ENCODE measurements around the gene TMTC1. TPM values are rescaled to one million over a fixed set of nuclear protein-coding genes. Genes with fewer than 3 reads are reported as not detected.
"Not testable (repeated sequence)": the region's sequence is repeated elsewhere in the genome, so short reads cannot be mapped to it uniquely, and the experiment has no call there.

The TMTC1 gene
- total RNA-seq (24.8 TPM), polyA plus RNA-seq (30.3 TPM)

DNA sequence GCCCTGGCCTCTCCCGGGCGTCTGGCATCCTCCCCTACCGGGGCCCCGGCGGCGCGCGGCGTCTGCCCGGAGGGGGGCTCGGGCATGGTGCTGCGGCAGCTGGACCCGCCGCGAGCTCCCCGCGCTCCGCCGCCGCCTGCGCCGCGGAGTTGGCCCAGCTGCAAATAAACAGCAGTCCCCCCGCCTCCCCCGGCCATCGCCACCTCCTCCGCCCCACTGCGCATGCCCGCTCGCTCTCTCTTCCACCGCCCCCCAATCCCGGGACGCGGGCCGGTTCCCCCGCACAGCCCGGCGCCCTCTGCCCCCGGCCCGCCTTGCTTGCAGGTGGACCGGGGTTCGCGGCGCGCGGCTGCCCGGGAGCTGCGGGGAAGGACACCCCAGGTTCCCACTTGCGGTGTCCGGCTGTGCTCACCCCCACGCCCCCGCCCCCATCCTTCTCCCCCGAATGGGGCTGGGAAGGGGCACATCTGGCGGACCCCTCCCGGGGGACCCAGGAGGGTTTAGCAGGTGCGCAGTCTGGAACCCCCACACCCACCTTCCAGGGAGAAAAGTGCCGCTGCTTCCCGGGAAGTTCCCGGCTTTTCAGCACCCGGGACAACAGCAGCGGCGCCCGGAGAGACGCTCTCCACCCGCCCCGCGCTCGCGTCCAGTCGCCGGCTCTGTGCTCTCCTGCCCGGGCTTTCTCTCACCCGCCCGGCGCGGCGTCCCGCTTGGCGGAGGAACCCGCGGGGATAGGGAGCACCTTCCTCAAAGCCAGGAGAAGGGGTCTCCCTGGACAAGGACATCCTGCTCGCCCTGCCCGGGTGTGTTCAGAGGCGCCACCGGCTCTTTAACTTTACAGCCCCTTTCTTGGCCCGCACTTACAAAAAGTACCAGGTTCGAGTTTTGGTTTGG, at the start of gene TMTC1:
TSS of gene TMTC1 (minus strand) at position 170 of the 894 bp plus-strand sequence. CDS start 191 bp downstream, outside the sequence.
- WGBS = 2% methylated on average over 87 of the region's 87 CpGs
- DNase-seq (ENCODE audit: extremely low spot score) = no peak
- no peaks in the 10 kb centered on the region for H3K36me3 ChIP-seq (ENCODE audit: insufficient read depth)
- H3K4me1 ChIP-seq (ENCODE audit: insufficient read depth) = peaks cover 3% of the 10 kb centered on the region
- H3K27ac ChIP-seq (ENCODE audit: low read depth) = peak within 1 kb of the TSS; percentile 68
- peak within 1 kb of the TSS; percentile 92 for H3K4me3 ChIP-seq (ENCODE audit: low read depth, low read length)

DNA sequence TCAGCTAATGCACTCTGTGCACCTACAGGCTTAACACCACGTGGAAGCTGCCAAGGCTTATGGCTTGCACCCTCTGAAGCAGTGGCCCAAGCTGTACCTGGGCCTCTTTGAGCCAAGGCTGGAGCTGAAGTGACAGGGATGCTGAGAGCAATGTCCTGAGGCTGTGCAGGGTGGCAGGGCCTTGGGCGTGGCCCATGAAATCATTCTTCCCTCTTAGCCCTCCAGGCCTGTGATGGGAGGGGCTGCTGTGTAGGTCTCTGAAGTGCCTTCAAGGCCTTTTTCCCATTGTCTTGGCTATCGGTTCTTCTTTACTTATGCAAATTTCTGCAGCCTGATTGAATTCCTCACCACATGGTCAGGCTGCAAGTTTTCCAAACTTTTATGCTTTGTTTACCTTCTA, 47.4 kb upstream of the TMTC1 start:
- Histone ChIP-seq H3K4me3 (ENCODE audit: low read depth, low read length) (no peak overlapping the region), H3K36me3 (ENCODE audit: insufficient read depth) (no peaks in the 10 kb centered on the region), H3K4me1 (ENCODE audit: insufficient read depth) (no peaks in the 10 kb centered on the region), H3K27ac (ENCODE audit: low read depth) (no peak overlapping the region)
- WGBS = 82% methylated on average over 3 of the region's 3 CpGs
- no peak for DNase-seq (ENCODE audit: extremely low spot score)

DNA sequence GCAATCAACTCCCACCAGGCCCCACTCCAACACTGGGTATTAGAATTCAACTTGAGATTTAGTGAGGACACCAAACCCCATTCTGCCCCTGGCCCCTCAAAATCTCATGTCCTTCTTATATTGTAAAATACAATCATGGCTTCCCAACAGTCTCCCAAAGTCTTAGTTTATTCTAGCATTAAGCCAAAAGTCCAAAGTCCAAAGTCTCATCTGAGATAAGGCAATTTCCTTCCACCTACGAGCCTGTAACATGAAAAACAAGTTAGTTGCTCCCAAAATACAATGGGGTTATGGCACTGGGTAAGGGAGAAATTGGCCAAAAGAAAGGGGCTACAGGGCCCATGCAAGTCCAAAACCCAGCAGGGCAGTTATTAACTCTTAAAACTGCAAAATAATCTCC, 46.6 kb upstream of the TMTC1 start:
- DNase-seq (ENCODE audit: extremely low spot score) = no peak
- Histone ChIP-seq H3K27ac (ENCODE audit: low read depth) (no peak overlapping the region), H3K4me3 (ENCODE audit: low read depth, low read length) (no peak overlapping the region), H3K4me1 (ENCODE audit: insufficient read depth) (no peaks in the 10 kb centered on the region), H3K36me3 (ENCODE audit: insufficient read depth) (no peaks in the 10 kb centered on the region)
- WGBS = 73% methylated on average over 1 of the region's 1 CpG

DNA sequence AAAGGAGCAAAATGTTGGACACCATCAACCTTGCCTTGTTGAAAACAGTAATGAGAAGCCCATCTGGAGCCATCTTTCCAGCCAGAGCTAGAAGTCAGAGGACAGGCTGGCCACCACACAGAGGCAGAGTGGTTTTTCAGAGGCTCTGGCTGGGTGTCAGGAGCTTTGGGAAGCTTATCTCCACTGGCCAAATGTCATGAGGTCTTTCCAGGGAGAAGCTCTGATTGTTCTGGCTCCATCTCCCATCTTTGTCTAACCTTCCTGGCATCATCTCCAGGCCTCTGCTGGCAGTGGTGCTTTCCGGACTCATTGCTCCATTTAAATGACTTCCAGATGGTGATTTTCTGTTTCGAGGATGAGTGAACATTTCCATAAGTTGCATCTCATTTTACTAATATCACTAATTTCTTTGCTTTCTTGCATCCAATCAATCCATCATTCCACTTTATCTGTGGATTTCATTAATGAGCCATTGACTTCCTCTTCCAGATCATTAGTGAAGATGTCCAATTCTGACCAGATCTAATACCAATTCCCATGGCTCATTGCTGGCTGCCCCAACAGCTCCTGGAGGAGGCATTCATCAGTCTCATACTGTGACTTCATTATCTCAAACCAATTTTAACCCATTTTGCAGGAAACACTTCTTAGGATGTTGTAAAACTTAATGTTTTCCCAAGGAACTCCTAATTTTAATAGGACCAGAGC, 35.3 kb upstream of the TMTC1 start:
- 63% methylated on average over 2 of the region's 2 CpGs for WGBS
- Histone ChIP-seq H3K27ac (ENCODE audit: low read depth) (no peak overlapping the region), H3K4me1 (ENCODE audit: insufficient read depth) (no peaks in the 10 kb centered on the region), H3K36me3 (ENCODE audit: insufficient read depth) (no peaks in the 10 kb centered on the region), H3K4me3 (ENCODE audit: low read depth, low read length) (no peak overlapping the region)
- DNase-seq (ENCODE audit: extremely low spot score) = no peak

DNA sequence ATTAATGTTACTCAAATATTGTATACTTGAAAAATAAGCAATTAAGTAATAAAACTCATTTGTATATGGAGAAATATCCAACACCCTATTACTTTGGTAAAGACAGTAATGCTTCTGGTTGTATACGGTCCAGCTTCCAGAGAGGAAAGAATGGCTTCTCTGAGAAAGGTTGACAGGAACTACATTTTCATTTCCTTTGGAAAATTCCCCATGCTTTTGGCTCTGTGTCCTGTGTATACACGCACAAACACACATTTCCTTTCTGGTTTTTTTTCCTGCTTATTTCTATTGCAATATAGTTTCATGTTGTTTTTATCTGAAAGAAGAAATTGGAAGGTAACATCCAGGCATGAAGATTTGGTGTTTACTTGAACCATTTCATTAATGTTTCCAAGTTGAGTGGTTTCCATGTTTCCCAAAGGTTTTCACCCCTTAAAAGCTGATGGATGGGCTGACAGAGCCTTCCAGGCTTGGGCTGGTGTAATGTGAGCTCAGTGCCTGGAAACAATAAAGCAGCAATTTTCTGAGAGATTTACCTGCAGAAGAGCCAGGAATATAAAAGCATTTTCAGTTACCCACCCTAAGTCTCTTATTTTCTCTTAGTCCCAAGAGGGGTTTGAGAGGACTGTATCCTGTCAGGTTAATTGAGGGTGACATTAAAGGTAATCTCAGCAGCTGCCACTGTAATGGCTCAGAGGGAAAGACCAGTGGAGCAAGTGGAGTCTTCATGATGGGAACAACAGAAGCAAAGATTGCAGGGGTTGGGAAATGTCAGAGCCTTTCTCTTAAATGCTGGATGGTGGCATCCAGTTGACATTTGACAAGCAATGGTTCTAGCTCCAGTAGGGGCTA, 33.4 kb upstream of the TMTC1 start:
- no peaks in the 10 kb centered on the region for H3K36me3 ChIP-seq (ENCODE audit: insufficient read depth)
- no peak for DNase-seq (ENCODE audit: extremely low spot score)
- WGBS = 66% methylated on average over 2 of the region's 2 CpGs
- no peaks in the 10 kb centered on the region for H3K4me1 ChIP-seq (ENCODE audit: insufficient read depth)
- no peak overlapping the region for H3K27ac ChIP-seq (ENCODE audit: low read depth)
- no peak overlapping the region for H3K4me3 ChIP-seq (ENCODE audit: low read depth, low read length)

DNA sequence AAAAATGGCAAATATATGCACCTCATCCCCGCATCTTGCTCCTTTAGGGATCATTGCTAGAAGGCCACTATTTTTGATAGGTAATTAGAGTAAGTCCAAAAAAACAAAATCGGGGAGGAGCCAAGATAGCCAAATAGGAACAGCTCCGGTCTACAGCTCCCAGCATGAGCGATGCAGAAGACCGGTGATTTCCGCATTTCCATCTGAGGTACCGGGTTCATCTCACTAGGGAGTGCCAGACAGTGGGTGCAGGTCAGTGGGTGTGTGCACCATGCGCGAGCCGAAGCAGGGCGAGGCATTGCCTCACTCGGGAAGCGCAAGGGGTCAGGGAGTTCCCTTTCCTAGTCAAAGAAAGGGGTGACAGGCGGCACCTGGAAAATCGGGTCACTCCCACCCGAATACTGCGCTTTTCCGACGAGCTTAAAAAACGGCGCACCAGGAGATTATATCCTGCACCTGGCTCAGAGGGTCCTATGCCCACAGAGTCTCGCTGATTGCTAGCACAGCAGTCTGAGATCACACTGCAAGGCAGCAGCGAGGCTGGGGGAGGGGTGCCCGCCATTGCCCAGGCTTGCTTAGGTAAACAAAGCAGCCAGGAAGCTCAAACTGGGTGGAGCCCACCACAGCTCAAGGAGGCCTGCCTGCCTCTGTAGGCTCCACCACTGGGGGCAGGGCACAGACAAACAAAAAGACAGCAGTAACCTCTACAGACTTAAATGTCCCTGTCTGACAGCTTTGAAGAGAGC, 26.0 kb upstream of the TMTC1 start:
- 93% methylated on average over 19 of the region's 24 CpGs for WGBS
- DNase-seq (ENCODE audit: extremely low spot score); H3K4me3 ChIP-seq (ENCODE audit: low read depth, low read length); H3K27ac ChIP-seq (ENCODE audit: low read depth); H3K4me1 ChIP-seq (ENCODE audit: insufficient read depth); H3K36me3 ChIP-seq (ENCODE audit: insufficient read depth): not testable (repeated sequence)

DNA sequence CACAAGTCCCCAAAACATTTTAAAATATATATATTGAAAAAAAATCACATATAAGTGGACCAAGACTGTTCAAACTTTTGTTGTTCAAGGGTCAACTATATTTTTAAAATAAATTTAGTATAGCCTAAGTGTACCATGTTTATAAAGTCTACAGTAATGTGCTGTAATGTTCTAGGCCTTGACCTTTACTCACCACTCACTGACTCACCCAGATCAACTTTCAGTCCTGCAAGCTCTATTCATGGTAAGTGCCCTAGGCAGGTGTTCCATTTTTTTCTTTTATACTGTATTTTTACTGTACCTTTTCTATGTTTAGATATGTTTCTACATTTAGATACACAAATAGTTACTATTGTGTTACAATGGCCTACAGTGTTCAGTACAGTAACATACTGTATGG, 23.4 kb upstream of the TMTC1 start:
- no peaks in the 10 kb centered on the region for H3K36me3 ChIP-seq (ENCODE audit: insufficient read depth)
- H3K27ac ChIP-seq (ENCODE audit: low read depth) = no peak overlapping the region
- H3K4me1 ChIP-seq (ENCODE audit: insufficient read depth) = no peaks in the 10 kb centered on the region
- H3K4me3 ChIP-seq (ENCODE audit: low read depth, low read length) = no peak overlapping the region
- DNase-seq (ENCODE audit: extremely low spot score) = no peak

DNA sequence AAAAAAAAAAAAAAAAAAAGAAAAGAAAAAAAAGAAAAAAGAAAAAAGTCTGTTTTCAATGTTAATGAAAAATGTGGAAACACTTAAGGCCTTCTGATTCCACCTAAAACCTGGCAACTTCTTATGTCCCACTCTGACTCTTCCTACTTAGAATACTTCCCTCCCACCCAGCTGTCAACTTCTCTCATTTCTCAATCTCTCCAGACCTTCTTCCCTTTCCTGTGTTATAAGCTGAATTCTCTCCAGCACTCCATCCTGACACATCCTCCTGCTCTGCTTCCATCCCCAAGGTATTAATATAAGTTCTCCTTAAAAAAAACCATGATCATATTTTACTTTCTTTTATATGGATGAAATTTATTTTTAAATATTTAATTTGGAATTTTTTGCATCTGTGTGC, 20.3 kb upstream of the TMTC1 start:
- no peak overlapping the region for H3K27ac ChIP-seq (ENCODE audit: low read depth)
- no peak overlapping the region for H3K4me3 ChIP-seq (ENCODE audit: low read depth, low read length)
- no peak for DNase-seq (ENCODE audit: extremely low spot score)
- H3K36me3 ChIP-seq (ENCODE audit: insufficient read depth) = no peaks in the 10 kb centered on the region
- no peaks in the 10 kb centered on the region for H3K4me1 ChIP-seq (ENCODE audit: insufficient read depth)

DNA sequence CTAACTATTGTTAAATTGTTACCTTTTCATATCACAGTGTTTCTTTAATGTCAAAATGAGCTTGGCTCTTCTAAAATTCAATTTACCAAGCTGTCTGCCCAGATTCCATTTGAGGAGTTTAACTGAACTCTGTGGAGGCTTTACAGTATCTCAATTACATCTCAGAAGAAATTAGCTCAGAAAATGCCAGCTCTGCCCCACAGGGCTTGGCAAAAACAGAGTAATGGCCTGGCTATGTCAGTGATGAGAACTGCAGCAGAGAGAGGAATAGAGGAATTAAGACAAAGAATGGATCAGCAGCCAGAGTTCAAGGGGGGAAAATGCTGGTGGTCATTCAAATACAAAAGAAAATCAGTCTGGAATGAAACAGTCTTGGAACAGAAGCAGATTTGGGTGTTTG, 15.8 kb upstream of the TMTC1 start:
- no peak for DNase-seq (ENCODE audit: extremely low spot score)
- Histone ChIP-seq H3K36me3 (ENCODE audit: insufficient read depth) (no peaks in the 10 kb centered on the region), H3K4me1 (ENCODE audit: insufficient read depth) (no peaks in the 10 kb centered on the region), H3K4me3 (ENCODE audit: low read depth, low read length) (no peak overlapping the region), H3K27ac (ENCODE audit: low read depth) (no peak overlapping the region)

DNA sequence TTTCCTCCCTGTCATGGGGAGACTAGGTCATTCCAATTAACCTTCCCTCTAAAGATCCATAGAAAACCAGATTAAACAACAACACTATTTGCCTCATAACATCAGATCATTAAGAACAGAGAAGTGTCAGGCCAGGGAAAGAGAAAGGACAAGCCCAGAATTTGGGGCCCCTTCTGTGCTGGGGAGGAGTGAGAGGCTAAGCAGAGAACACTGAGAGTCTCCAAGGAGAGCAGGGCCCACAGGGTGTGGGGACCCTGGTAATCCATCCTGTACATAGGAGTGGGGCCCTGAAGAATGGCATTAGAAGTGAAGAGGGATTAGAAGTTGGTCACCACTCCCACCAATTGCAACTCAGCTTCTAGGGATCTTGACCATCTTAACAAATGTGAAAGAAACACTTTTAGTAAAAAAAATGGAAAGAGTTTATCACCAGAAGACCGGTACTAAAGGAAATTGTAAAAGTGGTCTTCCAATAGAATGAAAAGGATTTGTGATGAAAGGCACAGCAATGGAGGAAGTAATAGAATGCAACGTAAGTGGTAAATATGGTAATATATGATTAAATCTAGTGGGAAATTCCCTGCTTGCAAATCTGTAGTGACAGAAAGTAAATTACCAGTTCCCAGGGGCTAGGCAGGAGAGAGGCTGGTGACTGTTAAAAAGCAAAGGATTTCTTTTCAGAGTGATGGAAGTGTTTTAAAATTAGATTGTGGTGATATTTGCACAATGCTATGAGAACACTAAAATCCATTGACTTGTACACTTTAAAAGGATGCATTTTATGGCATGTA, 14.0 kb upstream of the TMTC1 start:
- no peak for DNase-seq (ENCODE audit: extremely low spot score)
- Histone ChIP-seq H3K4me3 (ENCODE audit: low read depth, low read length) (no peak overlapping the region), H3K27ac (ENCODE audit: low read depth) (no peak overlapping the region), H3K4me1 (ENCODE audit: insufficient read depth) (no peaks in the 10 kb centered on the region), H3K36me3 (ENCODE audit: insufficient read depth) (no peaks in the 10 kb centered on the region)
- 61% methylated on average over 2 of the region's 2 CpGs for WGBS

DNA sequence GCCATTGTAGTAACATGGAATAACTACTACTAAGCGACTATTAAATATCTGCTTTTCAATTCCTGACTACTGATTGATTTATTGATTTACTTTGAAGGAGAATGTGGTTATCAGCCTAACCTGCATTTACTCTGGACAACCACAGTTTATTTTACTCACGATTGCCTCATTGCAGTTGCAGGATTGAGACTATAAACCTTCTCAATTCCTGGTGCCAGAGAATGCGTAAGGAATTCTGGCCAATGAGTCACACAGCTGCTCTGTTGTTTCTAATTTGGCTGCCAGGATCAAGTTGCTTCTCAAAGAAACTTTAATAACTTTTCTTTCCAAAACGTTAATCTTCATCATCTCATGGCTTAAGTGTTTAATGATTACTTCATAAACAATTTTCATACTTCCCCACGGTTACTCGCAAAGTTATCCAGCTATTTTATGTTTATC, 13.1 kb upstream of the TMTC1 start:
- no peak overlapping the region for H3K4me3 ChIP-seq (ENCODE audit: low read depth, low read length)
- no peak for DNase-seq (ENCODE audit: extremely low spot score)
- H3K27ac ChIP-seq (ENCODE audit: low read depth) = no peak overlapping the region
- H3K4me1 ChIP-seq (ENCODE audit: insufficient read depth) = no peaks in the 10 kb centered on the region
- no peaks in the 10 kb centered on the region for H3K36me3 ChIP-seq (ENCODE audit: insufficient read depth)
- WGBS = 11% methylated on average over 6 of the region's 6 CpGs

DNA sequence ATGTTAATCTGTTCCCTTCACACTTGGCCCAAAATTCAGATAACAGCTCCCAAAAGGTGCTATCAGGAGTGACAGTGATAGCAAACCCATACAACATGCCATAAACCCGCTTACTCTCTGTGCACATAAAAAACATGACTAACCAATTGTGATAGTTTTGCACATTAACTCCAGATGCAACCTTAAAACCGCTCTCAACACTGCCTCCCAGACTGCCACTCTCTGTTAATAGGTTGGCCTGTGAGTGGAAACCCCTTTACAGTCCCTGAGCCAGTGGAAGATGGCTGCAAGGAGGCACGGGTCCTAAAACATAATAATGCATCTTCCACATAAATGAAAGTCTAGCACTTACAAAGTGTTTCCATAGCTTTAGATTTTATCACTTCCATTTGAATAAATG, 12.0 kb upstream of the TMTC1 start:
- H3K36me3 ChIP-seq (ENCODE audit: insufficient read depth) = no peaks in the 10 kb centered on the region
- WGBS = 82% methylated on average over 3 of the region's 3 CpGs
- no peaks in the 10 kb centered on the region for H3K4me1 ChIP-seq (ENCODE audit: insufficient read depth)
- H3K27ac ChIP-seq (ENCODE audit: low read depth) = no peak overlapping the region
- no peak for DNase-seq (ENCODE audit: extremely low spot score)
- H3K4me3 ChIP-seq (ENCODE audit: low read depth, low read length) = no peak overlapping the region
